Right lobe of liver (tissue), 6 donors: Measurements from ENCODE around the gene ASGR2. TPM values are rescaled to one million over a fixed set of nuclear protein-coding genes. Genes with fewer than 3 reads are reported as not detected.

Source experiments
- ATAC-seq, 4 donors: fragments of 200-7000 bp; cut with Tn5 transposase; one replicate each; pipeline ENCODE4 v1.9.1; 2020; ENCODE audit warnings: mild to moderate bottlenecking in 4 of 4, moderate library complexity in 4 of 4
- DNase-seq, 3 donors: peaks; one replicate each; pipeline ENCODE4 v3.0.0-alpha.2; 2020
- H3K27ac ChIP-seq, 3 donors: fragments of 200-600 bp; one replicate each; pipeline ENCODE4 v1.8.0; 2022
- H3K27me3 ChIP-seq, 2 donors: fragments of 200-600 bp; one replicate each; pipeline ENCODE4 v1.8.0; 2022
- H3K36me3 ChIP-seq, 4 donors: fragments of 200-600 bp; sonication (generic) in 1 of 4; one replicate each; pipeline versions ENCODE4 v1.5.1 to v1.8.0; 2017 to 2022; ENCODE audit warnings: control low read depth in 1 of 4
- H3K4me1 ChIP-seq, 4 donors: fragments of 200-600 bp; sonication (generic) in 1 of 4; one replicate each; pipeline versions ENCODE4 v1.5.1 to v1.8.0; 2017 to 2022; ENCODE audit warnings: control low read depth in 1 of 4
- H3K4me3 ChIP-seq, 3 donors: fragments of 200-600 bp; one replicate each; pipeline ENCODE4 v1.8.0; 2022
- H3K9me3 ChIP-seq, 4 donors: fragments of 200-600 bp; sonication (generic) in 1 of 4; one replicate each; pipeline versions ENCODE4 v1.5.1 to v1.8.0; 2017 to 2022; ENCODE audit warnings: control low read depth in 1 of 4
- POLR2A ChIP-seq: fragments of 450-650 bp; IDR thresholded peaks from one replicate; pipeline ENCODE4 v1.6.1; 2017; ENCODE audit warnings: antibody characterized with exemption, mild to moderate bottlenecking
- WGBS: methylation state at CpG from one replicate; pipeline ENCODE4 v1.1.6; 2018; ENCODE audit warnings: low coverage, low lambda C conversion rate; ENCODE audit not compliant: insufficient coverage; ENCODE audit errors: missing lambda C conversion rate; 5-methylcytosine and 5-hydroxymethylcytosine counted together
- intact Hi-C, 2 donors: fragments of 100-400 bp; cut with DNase I; formaldehyde crosslinking; loops; one replicate each; pipeline versions ENCODE4 v1.11.2 to v1.14.1; 2022
- total RNA-seq, 6 experiments: library from RNA; depleted of rRNA in 2 of 6; stranded (reverse); fragments of >200 nt in 2 of 6; fragmentation: NEBNext Ultra II Directional in 3 of 6; extraction: Animal tissue kit (Norgen Biotek cat#: 25700) in 3 of 6; gene quantifications; one replicate each; pipeline versions ENCODE4 v1.1.0 to v1.2.4, GENCODE V29; 2016 to 2023
- TF ChIP-seq, protein P1 (sequence below), 4 donors: fragments of 200-600 bp in 3 of 4; fragments of 450-650 bp in 1 of 4; IDR thresholded peaks; one replicate each; pipeline versions ENCODE4 v1.5.1 to v1.8.0; 2016 to 2022; ENCODE audit warnings: antibody characterized with exemption in 4 of 4, mild to moderate bottlenecking in 2 of 4
- donor health status: DM: no; HTN: yes; CAD: no.
- donor health status: DM: no; HTN: no; CAD: no.
- donor health status: DM: no; HTN: no; CAD: no.
- donor health status: DM: no; HTN: yes; CAD: no.
- donor health status: DM: no; HTN: yes; CAD: no.

The ASGR2 gene
- total RNA-seq, 6 experiments from 2014 or later = 412 to 553 (median 461) TPM

DNA sequence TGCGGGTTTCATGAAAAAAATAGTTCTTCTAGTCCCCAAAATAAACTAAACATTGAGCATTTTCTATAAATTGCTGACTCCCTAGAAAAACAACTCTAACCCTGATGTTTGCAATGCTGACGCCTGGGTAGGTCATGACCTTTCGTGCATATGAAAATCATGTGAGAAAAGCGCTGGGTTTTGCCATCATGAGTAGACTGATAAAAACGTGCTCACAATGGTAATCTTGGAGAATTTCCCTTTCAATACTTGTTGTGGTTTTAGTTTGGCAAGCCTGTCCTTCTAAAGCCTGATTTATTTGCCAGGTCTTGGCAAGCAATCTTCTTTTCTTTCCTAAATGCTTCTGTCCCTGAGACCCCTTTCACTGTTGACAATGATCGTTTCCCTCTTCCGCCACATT, 30.5 kb downstream of the ASGR2 start:
- Histone ChIP-seq H3K4me1 (peaks cover 0 to 2% (median 0%) of the 10 kb centered on the region in 4 donors), H3K27ac (no peak overlapping the region), H3K9me3 (no peaks in the 10 kb centered on the region), H3K27me3 (no peaks in the 10 kb centered on the region), H3K36me3 (no peaks in the 10 kb centered on the region), H3K4me3 (no peak overlapping the region)
- intact Hi-C loops = no loop called here
- TF ChIP-seq, protein P1, sequence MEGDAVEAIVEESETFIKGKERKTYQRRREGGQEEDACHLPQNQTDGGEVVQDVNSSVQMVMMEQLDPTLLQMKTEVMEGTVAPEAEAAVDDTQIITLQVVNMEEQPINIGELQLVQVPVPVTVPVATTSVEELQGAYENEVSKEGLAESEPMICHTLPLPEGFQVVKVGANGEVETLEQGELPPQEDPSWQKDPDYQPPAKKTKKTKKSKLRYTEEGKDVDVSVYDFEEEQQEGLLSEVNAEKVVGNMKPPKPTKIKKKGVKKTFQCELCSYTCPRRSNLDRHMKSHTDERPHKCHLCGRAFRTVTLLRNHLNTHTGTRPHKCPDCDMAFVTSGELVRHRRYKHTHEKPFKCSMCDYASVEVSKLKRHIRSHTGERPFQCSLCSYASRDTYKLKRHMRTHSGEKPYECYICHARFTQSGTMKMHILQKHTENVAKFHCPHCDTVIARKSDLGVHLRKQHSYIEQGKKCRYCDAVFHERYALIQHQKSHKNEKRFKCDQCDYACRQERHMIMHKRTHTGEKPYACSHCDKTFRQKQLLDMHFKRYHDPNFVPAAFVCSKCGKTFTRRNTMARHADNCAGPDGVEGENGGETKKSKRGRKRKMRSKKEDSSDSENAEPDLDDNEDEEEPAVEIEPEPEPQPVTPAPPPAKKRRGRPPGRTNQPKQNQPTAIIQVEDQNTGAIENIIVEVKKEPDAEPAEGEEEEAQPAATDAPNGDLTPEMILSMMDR (IDR thresholded peaks at IDR 0.05) = no peak
- TF ChIP-seq POLR2A = no peak
- ATAC-seq (peak; percentile 51 to 65 (median 60)), DNase-seq (peak in 1 of 3 donors; percentile 21)
- WGBS = 14% methylated on average over 7 of the region's 7 CpGs

DNA sequence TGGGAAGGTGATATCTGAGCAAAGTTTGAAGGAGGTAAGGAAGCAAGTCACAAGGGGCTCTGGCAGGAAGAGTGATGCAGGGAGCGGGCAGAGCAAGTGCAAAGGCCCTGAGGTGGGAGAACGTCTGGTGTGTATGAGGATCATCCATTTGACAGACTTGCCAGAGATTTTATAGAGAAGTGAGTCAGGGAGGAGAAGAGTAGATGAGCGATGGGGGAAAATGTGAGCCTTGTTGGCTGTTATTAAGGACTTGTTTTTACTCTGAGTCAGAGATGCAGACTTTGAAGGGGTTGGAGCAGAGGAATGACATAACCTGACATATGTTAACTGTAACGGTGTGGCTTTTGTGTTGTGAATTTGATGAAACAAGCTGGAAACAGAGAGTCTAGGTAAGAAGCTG, 31.0 kb downstream of the ASGR2 start:
- WGBS = 80% methylated on average over 4 of the region's 4 CpGs
- DNase-seq (no peak), ATAC-seq (peak in 1 of 4 donors; percentile 13)
- no peaks in the 10 kb centered on the region for H3K9me3 ChIP-seq
- H3K27ac ChIP-seq = no peak overlapping the region
- no peaks in the 10 kb centered on the region for H3K27me3 ChIP-seq
- no peaks in the 10 kb centered on the region for H3K36me3 ChIP-seq
- TF ChIP-seq, protein P1 (IDR thresholded peaks at IDR 0.05) = no peak
- no peak for TF ChIP-seq POLR2A
- intact Hi-C loops = no loop called here
- peaks cover 0 to 2% (median 0%) of the 10 kb centered on the region in 4 donors for H3K4me1 ChIP-seq
- no peak overlapping the region for H3K4me3 ChIP-seq

DNA sequence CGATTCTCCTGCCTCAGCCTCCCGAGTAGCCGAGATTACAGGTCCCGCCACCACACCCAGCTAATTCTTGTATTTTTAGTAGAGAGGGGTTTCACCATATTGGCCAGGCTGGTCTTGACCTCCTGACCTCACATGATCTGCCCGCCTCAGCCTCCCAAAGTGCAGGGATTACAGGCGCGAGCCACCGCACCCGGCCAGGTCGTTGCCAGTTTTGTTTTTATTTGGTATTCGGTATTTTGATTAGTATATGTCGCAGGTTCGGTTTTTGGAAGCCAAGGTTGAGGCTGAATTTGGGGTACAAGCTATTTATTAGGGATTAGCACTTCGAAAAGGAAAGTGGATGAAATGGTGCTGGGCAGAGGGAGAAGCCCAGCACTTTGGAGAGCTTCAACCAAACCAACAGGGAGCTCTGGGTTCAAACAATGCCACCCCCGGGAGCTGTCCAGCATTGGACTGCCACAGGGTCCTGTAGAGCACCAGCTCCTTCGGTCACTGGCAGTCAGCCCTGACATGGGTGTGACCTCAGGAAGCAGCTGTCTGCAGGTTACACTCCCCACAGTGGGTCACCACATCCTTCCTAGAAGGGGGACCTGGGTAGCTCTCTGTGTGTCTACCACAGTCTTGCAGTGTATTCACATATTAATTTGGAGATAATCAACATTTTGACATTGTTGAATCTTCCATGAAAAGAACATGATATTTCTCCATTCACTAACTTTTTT, 33.1 kb downstream of the ASGR2 start:
- intact Hi-C loops = no loop called here

DNA sequence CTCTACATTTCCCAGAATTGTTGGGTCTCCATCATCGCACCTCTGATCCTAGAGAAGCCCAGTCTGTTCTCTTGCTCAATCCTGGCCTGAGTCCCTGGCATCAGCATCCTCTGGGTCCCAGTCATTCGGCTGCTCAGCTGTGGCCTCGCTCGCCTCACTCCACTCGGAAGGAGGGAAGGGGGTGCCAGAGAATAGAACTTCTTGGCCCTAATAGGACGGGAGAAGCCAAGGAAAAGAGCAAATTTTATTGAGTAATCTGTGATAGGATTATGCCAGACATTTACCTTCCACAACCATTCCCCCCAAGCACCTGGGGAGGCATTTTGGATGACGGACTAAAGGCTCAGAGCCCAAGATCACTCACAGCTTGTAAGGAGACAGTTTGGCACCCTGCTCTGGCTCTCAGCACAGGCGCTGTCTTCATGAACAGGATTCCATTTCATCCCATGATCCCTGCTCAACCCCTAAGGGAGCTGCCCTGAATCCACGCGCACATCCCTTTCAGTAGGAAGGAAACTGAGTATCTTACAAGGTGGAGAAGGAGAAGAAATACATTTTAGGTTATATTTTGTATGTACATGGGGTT, 34.1 kb downstream of the ASGR2 start:
- H3K4me3 ChIP-seq = no peak overlapping the region
- DNase-seq = no peak
- 70% methylated on average over 10 of the region's 10 CpGs for WGBS

More for the DNA sequence above, 33.1 kb downstream of the ASGR2 start:
- H3K4me1 ChIP-seq = peaks cover 0 to 2% (median 0%) of the 10 kb centered on the region in 4 donors
- DNase-seq (peak in 1 of 3 donors; percentile 28), ATAC-seq (peak; percentile 19 to 48 (median 36))
- no peaks in the 10 kb centered on the region for H3K36me3 ChIP-seq
- H3K27me3 ChIP-seq = no peaks in the 10 kb centered on the region
- TF ChIP-seq, protein P1 (IDR thresholded peaks at IDR 0.05) = no peak
- no peak for TF ChIP-seq POLR2A
- no peak overlapping the region for H3K4me3 ChIP-seq
- no peaks in the 10 kb centered on the region for H3K9me3 ChIP-seq
- WGBS = 88% methylated on average over 13 of the region's 16 CpGs
- no peak overlapping the region for H3K27ac ChIP-seq

More for the DNA sequence above, 34.1 kb downstream of the ASGR2 start:
- ATAC-seq = peak; percentile 21 to 58 (median 44)
- Histone ChIP-seq H3K4me1 (peaks cover 0 to 2% (median 0%) of the 10 kb centered on the region in 4 donors), H3K27me3 (no peaks in the 10 kb centered on the region), H3K36me3 (no peaks in the 10 kb centered on the region), H3K27ac (no peak overlapping the region), H3K9me3 (no peaks in the 10 kb centered on the region)
- intact Hi-C loops = no loop called here
- TF ChIP-seq POLR2A = no peak
- TF ChIP-seq, protein P1 (IDR thresholded peaks at IDR 0.05) = no peak
